K562 treated with DMSO at 1 percent for 4 hours (cell line): ENCODE measurements around the gene SP1. TPM values are rescaled to one million over a fixed set of nuclear protein-coding genes. Genes with fewer than 3 reads are reported as not detected.

Source experiments
- total RNA-seq: library from RNA; unstranded; fragments of 300-600 nt; gene quantifications from 2 replicates; pipeline ENCODE4 v1.2.3, GENCODE V29; 2022; ENCODE audit not compliant: insufficient read depth

SP1 gene
- total RNA-seq = 19.0 and 23.3 TPM in 2 replicates

GRCh38 chr12:53380104-53380793 is at the start of gene SP1:
Gene SP1, plus strand, starts transcription at chr12:53380176. Its CDS starts 116 bp downstream, at chr12:53380292.

GRCh38 chr12:53336181-53336681 is 43.7 kb upstream of the SP1 start, which contains the start of gene SP7:
Gene SP7, minus strand, starts transcription at chr12:53336354. Its CDS starts 708 bp downstream, at chr12:53335646.

GRCh38 chr12:53423597-53423996 is 43.6 kb downstream of the SP1 start, which contains the start of gene AMHR2:
Gene AMHR2, plus strand, starts transcription at chr12:53423855. Its CDS starts 80 bp downstream, at chr12:53423935.

GRCh38 chr12:53441040-53441833 is 61.3 kb downstream of the SP1 start, which contains the start of gene PRR13:
Gene PRR13, plus strand, starts transcription at chr12:53441734. Its CDS starts 981 bp downstream, at chr12:53442715.

GRCh38 chr12:53451661-53452158 is 71.7 kb downstream of the SP1 start, which contains the start of gene PCBP2:
Gene PCBP2, plus strand, starts transcription at chr12:53452102. Its CDS starts 2,699 bp downstream, at chr12:53454801.

Other genes starting within 250 kb of the SP1 start
- gene ZNF740, start 199.5 kb upstream of the SP1 start, total RNA-seq = 8.9 and 13.9 TPM in 2 replicates
- 2.3 and 8.1 TPM in 2 replicates for gene CSAD, start 199.3 kb upstream of the SP1 start, total RNA-seq
- gene ITGB7, start 172.9 kb upstream of the SP1 start, total RNA-seq = 1.5 and 2.8 TPM in 2 replicates
- gene RARG, start 148.0 kb upstream of the SP1 start, total RNA-seq = 2.6 and 3.4 TPM in 2 replicates
- gene ESPL1, start 111.9 kb upstream of the SP1 start, total RNA-seq = 29.5 and 30.5 TPM in 2 replicates
- gene PFDN5, start 84.6 kb upstream of the SP1 start, total RNA-seq = 635 and 661 TPM in 2 replicates
- 13.3 and 24.0 TPM in 2 replicates for gene MYG1, start 80.5 kb upstream of the SP1 start, total RNA-seq
- gene AAAS, start 58.6 kb upstream of the SP1 start, total RNA-seq = 64.3 and 78.2 TPM in 2 replicates
- not detected in 2 replicates for gene SP7, start 43.8 kb upstream of the SP1 start, total RNA-seq
- gene AMHR2, start 43.7 kb downstream of the SP1 start, total RNA-seq = 66.0 and 99.4 TPM in 2 replicates
- gene PRR13, start 61.6 kb downstream of the SP1 start, total RNA-seq = 215 and 222 TPM in 2 replicates
- gene PCBP2, start 71.9 kb downstream of the SP1 start, total RNA-seq = 906 and 938 TPM in 2 replicates
- 6.0 and 8.7 TPM in 2 replicates for gene MAP3K12, start 119.3 kb downstream of the SP1 start, total RNA-seq
- gene TARBP2, start 121.1 kb downstream of the SP1 start, total RNA-seq = 55.5 and 59.8 TPM in 2 replicates
- not detected in 2 replicates for gene NPFF, start 127.3 kb downstream of the SP1 start, total RNA-seq
- 7.9 and 9.6 TPM in 2 replicates for gene ATF7, start 246.2 kb downstream of the SP1 start, total RNA-seq